Measurements from ENCODE around the gene FANCE. TPM values are rescaled to one million over a fixed set of nuclear protein-coding genes. Genes with fewer than 3 reads are reported as not detected.

The FANCE gene
- total and polyA plus RNA-seq, 2 donors (not counting 1 experiment from before 2014, with no cell fraction given) = 9.2 to 12.8 TPM

- H3K27ac Mint-ChIP-seq = no peak overlapping the region
- no peak overlapping the region for H3K4me2 ChIP-seq (replicated peaks; ENCODE audit: low read depth, low read length, poor library complexity, severe bottlenecking)
- no peak for DNase-seq
- H3K9ac ChIP-seq (ENCODE audit: low read length) = no peak overlapping the region
- H4K20me1 ChIP-seq (ENCODE audit: control insufficient read depth, insufficient read depth, low read length, poor library complexity, severe bottlenecking) = no peaks in the 10 kb centered on the region
- peaks cover 38% of the 10 kb centered on the region for H3K27me3 Mint-ChIP-seq
- peaks cover 0 to 7% (median 0%) of the 10 kb centered on the region in 3 donors for H3K9me3 ChIP-seq (ENCODE audit: control extremely low read depth in 1 of 3, control insufficient read depth in 2 of 3, insufficient read depth in 1 of 3, low read length in 2 of 3)
- H2AFZ ChIP-seq (ENCODE audit: insufficient read depth, low read depth, low read length, poor library complexity, severe bottlenecking) = no peak overlapping the region
- peaks cover 21% of the 10 kb centered on the region for H3K4me1 Mint-ChIP-seq
- H3K4me1 ChIP-seq (ENCODE audit: control insufficient read depth in 2 of 2, insufficient read depth in 2 of 2, low read length in 2 of 2) = peaks cover 14 to 22% of the 10 kb centered on the region in 2 donors
- ATAC-seq (ENCODE audit: low read depth) = no peak
- TF ChIP-seq CTCF (IDR thresholded peaks at IDR 0.05) = no peak
- no peak for TF ChIP-seq EZH2 (IDR thresholded peaks at IDR 0.05; ENCODE audit: borderline replicate concordance, insufficient read depth, low read depth, low read length, poor library complexity, severe bottlenecking)
- H3K79me2 ChIP-seq (ENCODE audit: control insufficient read depth, insufficient read depth, low read length) = no peaks in the 10 kb centered on the region
- WGBS (ENCODE audit: insufficient coverage) = 94% methylated on average over 7 of the region's 9 CpGs
- H3K27me3 ChIP-seq (replicated peaks in 1 of 4; ENCODE audit: control extremely low read depth in 1 of 4, control insufficient read depth in 3 of 4, insufficient read depth in 4 of 4, low read length in 3 of 4) = peaks cover 0 to 32% (median 16%) of the 10 kb centered on the region in 4 experiments
- H3K4me3 ChIP-seq (ENCODE audit: control extremely low read depth in 1 of 5, extremely low read depth in 1 of 5, insufficient read depth in 1 of 5, low read depth in 2 of 5, low read length in 4 of 5) = no peak overlapping the region
- H3K36me3 ChIP-seq (replicated peaks in 1 of 2; ENCODE audit: control extremely low read depth in 1 of 2, control insufficient read depth in 1 of 2, extremely low read depth in 1 of 2, insufficient read depth in 2 of 2, low read length in 1 of 2) = no peaks in the 10 kb centered on the region
- H3K4me3 Mint-ChIP-seq = peak overlapping the region; percentile 77
- ChIA-PET CTCF (no interaction called here), POLR2A (interaction anchor here (0.8 kb wide), 1 partner anchor 14 kb away, joined by 6 read pairs; no protein-coding TSS in a partner anchor)
- intact Hi-C loops (cut with micrococcal nuclease) = no loop called here
- H3K27ac ChIP-seq (ENCODE audit: low read length in 2 of 2) = no peak overlapping the region
- no peaks in the 10 kb centered on the region for H3K9me3 Mint-ChIP-seq (ENCODE audit: insufficient read depth)
Measured at GRCh38 chr6:35495258-35496035, 43.3 kb downstream of the FANCE start.

Data from B cell (primary cell).